Small intestine (tissue), 16 donors: Measurements from ENCODE around the gene RIMBP2. TPM values are rescaled to one million over a fixed set of nuclear protein-coding genes. Genes with fewer than 3 reads are reported as not detected.
A peak's percentile ranks its signal among the peaks of the same experiment; 100 is the strongest.

ENCODE experiments used
- DNase-seq, 2 donors: peaks; one replicate each; pipeline versions ENCODE4 v3.0.0 to v3.0.0-alpha.2; 2013
- FAIRE-seq: peaks from 2 replicates; lab custom pipeline; 2012; peaks lifted over from hg19 to GRCh38; lab: Jason Lieb, UNC
- H3K27ac ChIP-seq, 3 donors: one replicate each; pipeline ENCODE4 v1.5.1; 2013; ENCODE audit warnings: low read length in 2 of 3, mild to moderate bottlenecking in 2 of 3, control low read depth in 1 of 3, inconsistent platforms in 1 of 3, low read depth in 1 of 3, moderate library complexity in 1 of 3
- H3K27me3 ChIP-seq, 3 donors: one replicate each; pipeline ENCODE4 v1.6.1; 2013; ENCODE audit warnings: low read length in 3 of 3, inconsistent platforms in 1 of 3; ENCODE audit not compliant: control insufficient read depth in 3 of 3, insufficient read depth in 3 of 3
- H3K36me3 ChIP-seq, 3 donors: one replicate each; pipeline ENCODE4 v1.6.1; 2013; ENCODE audit warnings: low read length in 3 of 3, inconsistent platforms in 1 of 3, low read depth in 1 of 3, mild to moderate bottlenecking in 1 of 3, moderate library complexity in 1 of 3; ENCODE audit not compliant: control insufficient read depth in 3 of 3, insufficient read depth in 2 of 3
- H3K4me1 ChIP-seq, 3 donors: one replicate each; pipeline ENCODE4 v1.6.1; 2013; ENCODE audit warnings: low read length in 2 of 3, inconsistent platforms in 1 of 3, low read depth in 1 of 3, mild to moderate bottlenecking in 1 of 3, moderate library complexity in 1 of 3; ENCODE audit not compliant: control insufficient read depth in 3 of 3, insufficient read depth in 2 of 3
- H3K4me3 ChIP-seq, 3 donors: one replicate each; pipeline ENCODE4 v1.5.1; 2013; ENCODE audit warnings: low read length in 3 of 3, control low read depth in 1 of 3, inconsistent platforms in 1 of 3, low read depth in 1 of 3, mild to moderate bottlenecking in 1 of 3, moderate library complexity in 1 of 3
- H3K9me3 ChIP-seq, 2 donors: one replicate each; pipeline ENCODE4 v1.6.1; 2013; ENCODE audit warnings: low read depth in 1 of 2, low read length in 1 of 2; ENCODE audit not compliant: control insufficient read depth in 2 of 2, insufficient read depth in 1 of 2
- WGBS, 3 donors: extraction: QIAGEN DNeasy Blood & Tissue Kit; methylation state at CpG; one replicate each; pipeline ENCODE4 v1.1.7; 2013; 5-methylcytosine and 5-hydroxymethylcytosine counted together
- long read RNA-seq, 10 donors: transcript quantifications; one replicate each; lab custom pipeline, GENCODE V29; 2026
- polyA plus RNA-seq, 4 donors: library from polyadenylated mRNA; stranded (reverse) in 3 of 4; unstranded in 1 of 4; fragments of 200-250 nt in 3 of 4; fragments of 120-200 nt in 1 of 4; gene quantifications; one replicate each; pipeline versions ENCODE4 v1.2.1 to v1.2.3, GENCODE V29; 2013
- donor health status: healthy with polysubstance abuse.
- donor health status: control.
- donor health status: control.
- donor health status: Bipolar disorder and iron deficiency.
- donor health status: healthy.

The RIMBP2 gene, protein sequence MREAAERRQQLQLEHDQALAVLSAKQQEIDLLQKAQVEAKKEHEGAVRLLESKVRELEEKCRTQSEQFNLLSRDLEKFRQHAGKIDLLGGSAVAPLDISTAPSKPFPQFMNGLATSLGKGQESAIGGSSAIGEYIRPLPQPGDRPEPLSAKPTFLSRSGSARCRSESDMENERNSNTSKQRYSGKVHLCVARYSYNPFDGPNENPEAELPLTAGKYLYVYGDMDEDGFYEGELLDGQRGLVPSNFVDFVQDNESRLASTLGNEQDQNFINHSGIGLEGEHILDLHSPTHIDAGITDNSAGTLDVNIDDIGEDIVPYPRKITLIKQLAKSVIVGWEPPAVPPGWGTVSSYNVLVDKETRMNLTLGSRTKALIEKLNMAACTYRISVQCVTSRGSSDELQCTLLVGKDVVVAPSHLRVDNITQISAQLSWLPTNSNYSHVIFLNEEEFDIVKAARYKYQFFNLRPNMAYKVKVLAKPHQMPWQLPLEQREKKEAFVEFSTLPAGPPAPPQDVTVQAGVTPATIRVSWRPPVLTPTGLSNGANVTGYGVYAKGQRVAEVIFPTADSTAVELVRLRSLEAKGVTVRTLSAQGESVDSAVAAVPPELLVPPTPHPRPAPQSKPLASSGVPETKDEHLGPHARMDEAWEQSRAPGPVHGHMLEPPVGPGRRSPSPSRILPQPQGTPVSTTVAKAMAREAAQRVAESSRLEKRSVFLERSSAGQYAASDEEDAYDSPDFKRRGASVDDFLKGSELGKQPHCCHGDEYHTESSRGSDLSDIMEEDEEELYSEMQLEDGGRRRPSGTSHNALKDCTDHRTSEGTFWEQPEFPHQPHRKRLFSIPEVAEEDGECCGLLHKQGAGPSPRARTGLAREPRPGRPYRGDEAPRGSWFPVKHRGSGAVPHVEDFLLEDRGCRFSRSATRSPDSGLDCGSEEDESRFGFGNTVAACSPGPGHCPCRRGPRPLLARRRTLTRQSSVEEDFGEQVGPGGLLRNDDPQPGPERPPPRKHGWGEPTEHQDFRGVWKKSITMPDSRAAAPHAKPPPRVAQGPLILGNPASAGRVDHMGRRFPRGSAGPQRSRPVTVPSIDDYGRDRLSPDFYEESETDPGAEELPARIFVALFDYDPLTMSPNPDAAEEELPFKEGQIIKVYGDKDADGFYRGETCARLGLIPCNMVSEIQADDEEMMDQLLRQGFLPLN (N-terminal part only)
- polyA plus RNA-seq: 10 to 100 TPM in 1 of 4 donors, 1 to 10 TPM in 1, under 1 TPM in 2; 0.22 to 12.2 (median 2.3) TPM
- long read RNA-seq, donor 1: 0 reads
- long read RNA-seq, donor 2: 0 reads
- long read RNA-seq, donor 3, partial matches to known transcripts: 0 of 1 reads
- long read RNA-seq, donor 3, other reads (novel, unspliced or antisense): 0 of 1 reads
- long read RNA-seq, donor 4: 0 reads
- long read RNA-seq, donor 5: 0 reads
- long read RNA-seq, donor 6, partial matches to known transcripts: 0 of 1 reads
- long read RNA-seq, donor 6, other reads (novel, unspliced or antisense): 0 of 1 reads
- long read RNA-seq, donor 7: 0 reads
- long read RNA-seq, donor 8: 0 reads
- long read RNA-seq, donor 9: 0 reads
- long read RNA-seq, donor 10: 0 reads

DNA sequence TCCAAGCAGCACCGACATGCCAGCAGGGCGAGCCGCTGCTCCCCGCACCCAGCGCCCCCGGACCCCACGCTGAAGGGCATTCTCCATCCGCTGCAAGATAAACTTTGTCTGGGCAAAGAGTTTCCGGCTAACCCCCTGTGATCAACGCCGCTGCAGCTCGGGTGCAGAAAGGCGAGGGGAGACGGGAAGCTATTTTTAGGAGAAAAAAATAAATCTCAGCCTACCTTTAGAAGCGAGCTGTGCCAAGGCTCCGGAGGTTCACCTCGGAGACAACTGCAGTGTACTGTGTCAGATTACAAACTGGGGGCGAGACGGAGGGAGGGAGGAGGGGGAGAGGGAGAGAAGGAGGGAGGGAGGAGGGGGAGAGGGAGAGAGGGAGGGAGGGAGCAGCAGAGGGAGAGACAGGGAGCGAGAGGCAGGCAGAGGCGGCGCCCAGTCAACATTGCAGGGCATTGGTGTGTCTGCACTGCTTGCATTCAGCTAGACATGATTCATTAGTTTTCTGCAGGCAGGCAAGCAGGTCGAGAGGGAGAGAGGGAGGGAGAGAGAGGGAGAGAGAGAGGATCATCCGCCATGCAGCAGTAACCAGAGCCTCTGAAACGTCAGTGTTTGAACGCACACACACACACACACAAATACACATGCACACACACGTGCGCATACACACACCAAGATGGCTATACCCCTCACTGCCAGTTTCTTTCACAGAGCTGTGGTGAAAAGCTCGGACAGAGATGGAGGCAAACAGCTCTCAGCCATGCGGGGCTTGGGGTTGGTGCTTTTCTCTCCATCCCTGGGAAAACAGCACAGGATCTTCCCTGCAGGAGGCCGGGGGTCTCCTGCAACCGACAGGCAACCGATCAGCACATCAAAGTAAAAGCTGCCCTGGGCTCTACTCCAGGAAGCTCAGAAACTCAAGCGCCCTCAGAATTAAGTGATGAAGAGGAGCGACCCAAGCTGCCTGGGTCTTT is at the start of gene RIMBP2:
Gene RIMBP2 (minus strand): TSS at position 302 of the 971 bp plus-strand sequence. CDS start 237,286 bp downstream, outside the sequence.
- H3K27ac ChIP-seq: peak within 1 kb of the TSS in 1 of 3 donors; percentile 40
- peaks cover 0 to 5% of the 10 kb centered on the region in 2 donors for H3K9me3 ChIP-seq
- 2 to 5% (median 4%) methylated on average over 35 of the region's 35 CpGs for WGBS, 3 donors
- peaks cover 5 to 41% (median 13%) of the 10 kb centered on the region in 3 donors for H3K27me3 ChIP-seq
- no peaks in the 10 kb centered on the region for H3K36me3 ChIP-seq
- H3K4me3 ChIP-seq: peak within 1 kb of the TSS in 1 of 3 donors; percentile 41
- no peaks in the 10 kb centered on the region for H3K4me1 ChIP-seq
- FAIRE-seq: no peak
- DNase-seq: peak in 1 of 2 donors; percentile 14

DNA sequence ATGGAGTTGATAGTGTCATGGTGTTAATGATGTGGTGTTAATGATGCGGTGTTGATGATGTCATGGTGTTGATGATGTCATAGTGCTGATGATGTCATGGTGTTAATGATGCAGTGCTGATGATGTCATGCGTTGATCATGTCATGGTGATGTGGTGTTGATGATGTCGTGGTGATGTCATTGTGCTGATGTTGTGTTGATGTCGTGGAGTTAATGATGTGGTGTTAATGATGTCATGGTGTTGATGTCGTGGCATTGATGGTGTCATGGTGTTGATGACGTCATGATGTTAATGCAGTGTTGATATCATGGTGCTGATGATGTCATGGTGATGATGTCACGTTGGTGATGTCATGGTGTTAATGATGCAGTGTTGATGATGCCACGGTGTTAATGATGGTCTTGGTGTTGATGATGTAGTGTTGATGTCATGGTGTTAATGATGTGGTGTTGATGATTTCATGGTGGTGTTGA is 49.1 kb upstream of the RIMBP2 start:
- Histone ChIP-seq H3K4me1 (no peaks in the 10 kb centered on the region), H3K9me3 (peaks cover 0 to 5% of the 10 kb centered on the region in 2 donors), H3K36me3 (no peaks in the 10 kb centered on the region), H3K4me3 (no peak overlapping the region), H3K27me3 (peaks cover 0 to 7% (median 0%) of the 10 kb centered on the region in 3 donors), H3K27ac (no peak overlapping the region)
- FAIRE-seq (no peak), DNase-seq (no peak)
- 86 to 89% (median 89%) methylated on average over 8 of the region's 8 CpGs for WGBS, 3 donors

DNA sequence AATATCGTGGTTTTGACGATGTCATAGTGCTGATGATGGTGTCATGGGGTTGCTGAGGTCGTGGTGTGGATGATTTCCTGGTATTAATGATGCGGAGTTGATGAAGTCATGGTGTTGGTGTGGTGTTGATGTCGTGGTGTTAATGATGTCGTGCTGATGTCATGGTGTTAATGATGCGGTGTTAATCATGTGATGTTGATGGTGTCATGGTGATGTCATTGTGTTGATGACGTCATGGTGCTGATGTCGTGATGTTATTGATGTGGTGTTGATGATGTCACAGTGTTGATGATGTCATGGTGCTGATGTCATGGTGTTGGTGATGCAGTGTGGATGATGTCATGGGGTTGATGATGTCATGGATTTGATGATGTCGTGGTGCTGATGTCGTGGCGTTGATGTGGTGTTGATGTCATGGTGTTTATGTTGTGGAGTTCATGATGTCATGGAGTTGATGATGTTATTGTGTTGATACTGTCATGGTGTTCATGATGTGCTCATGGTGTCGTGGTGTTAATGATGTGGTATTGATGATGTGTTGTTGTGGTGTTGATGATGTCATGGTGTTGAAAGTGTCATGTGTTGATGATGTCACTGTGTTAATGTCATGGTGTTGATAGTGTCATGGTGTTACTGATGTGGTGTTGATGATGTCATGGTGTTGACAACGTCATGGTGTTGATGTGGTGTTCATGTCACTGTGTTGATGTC is 48.5 kb upstream of the RIMBP2 start:
- no peak for DNase-seq
- Histone ChIP-seq H3K9me3 (peaks cover 0 to 5% of the 10 kb centered on the region in 2 donors), H3K27ac (no peak overlapping the region), H3K36me3 (no peaks in the 10 kb centered on the region), H3K27me3 (peaks cover 0 to 7% (median 0%) of the 10 kb centered on the region in 3 donors), H3K4me3 (no peak overlapping the region), H3K4me1 (no peaks in the 10 kb centered on the region)
- 75 to 89% (median 85%) methylated on average over 14 of the region's 14 CpGs for WGBS, 3 donors
- no peak for FAIRE-seq

DNA sequence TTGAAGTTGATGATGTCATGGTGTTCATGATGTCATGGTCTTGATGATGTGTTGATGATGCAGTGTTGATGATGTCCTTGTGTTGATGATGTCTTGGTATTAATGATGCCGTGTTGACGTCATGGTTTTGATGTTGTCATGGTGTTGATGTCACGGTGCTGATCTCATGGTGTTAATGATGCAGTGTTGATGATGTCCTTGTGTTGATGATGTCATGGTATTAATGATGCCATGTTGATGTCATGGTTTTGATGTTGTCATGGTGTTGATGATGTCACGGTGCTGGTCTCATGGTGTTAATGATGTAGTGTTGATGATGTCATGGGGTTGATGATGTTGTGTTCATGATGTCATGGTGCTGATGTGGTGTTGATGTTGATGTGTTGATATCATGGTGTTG is 48.0 kb upstream of the RIMBP2 start:
- Histone ChIP-seq H3K36me3 (no peaks in the 10 kb centered on the region), H3K4me3 (no peak overlapping the region), H3K27ac (no peak overlapping the region), H3K9me3 (peaks cover 0 to 5% of the 10 kb centered on the region in 2 donors), H3K27me3 (peaks cover 0 to 7% (median 0%) of the 10 kb centered on the region in 3 donors), H3K4me1 (no peaks in the 10 kb centered on the region)
- WGBS, 3 donors: 95 to 99% (median 97%) methylated on average over 4 of the region's 4 CpGs
- DNase-seq: no peak
- no peak for FAIRE-seq

DNA sequence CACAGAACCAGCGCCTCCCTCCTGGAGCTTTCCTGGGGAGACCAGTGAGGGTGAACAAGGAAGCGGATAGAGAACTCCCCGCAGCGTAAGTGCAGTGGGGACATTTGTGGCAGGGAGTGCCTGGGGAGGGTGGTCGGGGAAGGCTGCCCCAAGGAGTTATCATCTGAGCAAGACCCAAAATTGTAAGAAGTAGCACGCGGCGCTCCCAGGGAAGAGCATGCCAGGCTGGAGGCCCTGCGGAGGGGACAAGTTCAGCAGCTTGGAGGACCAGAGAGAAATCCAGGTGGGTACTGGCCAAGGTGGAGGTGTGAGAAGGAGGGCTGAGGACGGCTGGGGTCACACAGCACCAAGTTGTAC is 46.2 kb upstream of the RIMBP2 start:
- Histone ChIP-seq H3K9me3 (peaks cover 0 to 5% of the 10 kb centered on the region in 2 donors), H3K4me1 (no peaks in the 10 kb centered on the region), H3K27ac (no peak overlapping the region), H3K27me3 (peaks cover 0 to 7% (median 0%) of the 10 kb centered on the region in 3 donors), H3K4me3 (no peak overlapping the region), H3K36me3 (no peaks in the 10 kb centered on the region)
- 48 to 62% (median 59%) methylated on average over 10 of the region's 10 CpGs for WGBS, 3 donors
- FAIRE-seq: no peak
- no peak for DNase-seq

DNA sequence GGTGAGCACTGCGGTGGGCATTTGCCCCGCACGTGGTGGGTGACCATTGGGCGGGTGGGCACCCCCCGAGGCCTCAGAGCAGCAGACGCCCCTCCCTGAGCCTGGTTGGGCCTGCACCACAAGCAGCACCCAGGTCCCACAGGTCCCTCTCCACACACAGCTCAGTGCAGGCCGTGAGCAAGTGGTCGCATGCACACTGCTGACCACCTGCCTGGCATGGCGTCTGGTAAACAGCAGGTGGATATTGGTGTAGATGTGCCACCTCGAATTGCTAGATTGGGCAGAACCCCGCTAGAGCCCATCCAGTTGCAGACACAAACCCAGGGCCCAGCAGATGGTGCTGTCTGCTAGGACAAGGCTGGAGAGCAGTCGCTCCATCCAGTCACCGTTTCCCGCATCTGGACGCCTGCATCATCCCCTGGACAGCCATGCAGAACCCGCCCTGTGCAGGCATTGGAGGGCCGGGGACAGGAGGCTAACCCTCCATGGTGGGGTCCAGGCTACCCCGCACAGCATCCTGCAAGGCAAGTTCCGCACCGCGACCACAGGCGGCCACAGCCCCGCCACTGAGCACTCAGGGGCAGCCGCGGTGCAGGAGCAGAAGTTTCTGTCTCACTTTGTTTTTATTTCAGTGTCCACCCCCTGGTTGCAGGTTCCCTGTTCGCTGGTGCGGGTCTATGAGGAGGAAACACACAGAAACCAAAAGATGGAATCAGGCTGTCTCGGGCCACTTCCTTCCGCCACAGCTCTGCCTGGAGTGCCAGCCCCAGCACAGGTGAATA is 45.6 kb upstream of the RIMBP2 start:
- FAIRE-seq: no peak

More for the DNA sequence above, 45.6 kb upstream of the RIMBP2 start:
- Histone ChIP-seq H3K27me3 (peaks cover 0 to 7% (median 0%) of the 10 kb centered on the region in 3 donors), H3K4me1 (no peaks in the 10 kb centered on the region), H3K9me3 (peaks cover 0 to 5% of the 10 kb centered on the region in 2 donors), H3K27ac (no peak overlapping the region), H3K4me3 (no peak overlapping the region), H3K36me3 (no peaks in the 10 kb centered on the region)
- peak; percentile 27 to 36 for DNase-seq
- WGBS, 3 donors: 29 to 33% (median 30%) methylated on average over 27 to 29 of the region's 29 CpGs
